Measurements from ENCODE around the gene RUNX3.

The RUNX3 gene

DNA sequence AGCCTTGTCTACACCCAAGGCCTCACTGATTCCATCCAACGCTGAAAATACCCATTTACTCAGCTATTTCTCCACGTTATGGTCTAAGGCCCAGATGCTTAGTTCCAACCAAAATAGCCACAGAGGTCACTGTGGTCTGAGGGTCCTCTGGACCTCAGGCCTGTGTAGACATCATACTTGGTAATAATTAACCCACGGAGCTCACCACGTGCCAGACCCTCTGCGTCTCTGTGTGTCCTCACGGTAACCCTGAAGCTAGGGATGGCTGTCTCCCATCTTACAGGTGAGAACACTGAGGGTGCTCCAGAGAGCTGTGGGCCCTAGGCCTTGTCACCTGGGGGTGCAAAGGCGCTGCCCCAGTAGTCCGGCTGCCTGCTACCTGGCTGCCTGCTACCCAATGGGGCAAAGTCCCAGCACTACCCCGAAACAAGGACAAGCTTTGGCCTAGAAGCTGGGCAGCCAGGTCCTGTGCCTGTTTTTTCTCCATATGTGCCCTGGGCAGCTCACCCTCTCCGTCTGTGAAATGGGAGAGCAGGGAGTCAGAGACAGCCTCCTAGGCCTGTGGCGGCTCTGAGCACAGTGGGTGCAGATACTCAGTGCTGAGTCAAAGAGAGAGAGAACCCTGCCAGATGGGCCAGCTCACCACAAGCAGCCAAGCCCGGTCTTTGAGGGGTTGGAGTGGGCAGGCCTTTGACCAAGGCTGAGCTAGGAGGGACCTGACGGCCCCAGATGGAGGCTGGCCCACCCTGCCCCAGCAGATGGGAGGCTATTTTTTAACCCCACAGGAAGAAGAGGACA is 17.0 kb upstream of the RUNX3 start:
- DNase-seq: no peak

GRCh38 chr1:24945354-24946326 is 15.6 kb upstream of the RUNX3 start:
- DNase-seq: no peak

- no peak for DNase-seq
Observed at GRCh38 chr1:24944318-24944717, 14.2 kb upstream of the RUNX3 start.

- no peak for DNase-seq
Observed at GRCh38 chr1:24942789-24943188, 12.7 kb upstream of the RUNX3 start.

DNA sequence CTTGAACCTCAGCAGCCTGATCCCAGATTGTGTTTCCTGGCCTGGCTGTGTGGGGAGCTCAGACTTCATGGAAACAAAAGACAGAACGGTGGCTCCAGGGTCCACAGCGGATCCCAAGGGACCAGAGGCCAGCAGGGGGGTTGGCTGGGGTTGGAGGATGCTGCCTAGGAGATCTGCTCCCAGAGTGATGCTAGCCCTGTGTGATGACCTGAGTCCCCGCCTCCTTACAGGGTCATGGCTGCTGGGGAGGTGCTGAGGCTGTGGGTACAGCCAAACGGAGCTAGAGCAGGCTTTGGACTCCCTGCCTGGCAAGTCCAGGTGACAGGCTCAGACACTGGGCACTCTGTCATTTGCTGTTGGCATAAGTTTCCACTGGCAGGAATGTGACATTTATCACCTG is 11.5 kb upstream of the RUNX3 start:
- DNase-seq: no peak

- DNase-seq: no peak
Observed at GRCh38 chr1:24940231-24940630, 10.2 kb upstream of the RUNX3 start.

- no peak for DNase-seq
Observed at GRCh38 chr1:24939675-24940193, 9.7 kb upstream of the RUNX3 start.

- no peak for DNase-seq
Observed at GRCh38 chr1:24939040-24939674, 9.1 kb upstream of the RUNX3 start.

GRCh38 chr1:24938276-24938675 is 8.2 kb upstream of the RUNX3 start:
- no peak for DNase-seq

DNA sequence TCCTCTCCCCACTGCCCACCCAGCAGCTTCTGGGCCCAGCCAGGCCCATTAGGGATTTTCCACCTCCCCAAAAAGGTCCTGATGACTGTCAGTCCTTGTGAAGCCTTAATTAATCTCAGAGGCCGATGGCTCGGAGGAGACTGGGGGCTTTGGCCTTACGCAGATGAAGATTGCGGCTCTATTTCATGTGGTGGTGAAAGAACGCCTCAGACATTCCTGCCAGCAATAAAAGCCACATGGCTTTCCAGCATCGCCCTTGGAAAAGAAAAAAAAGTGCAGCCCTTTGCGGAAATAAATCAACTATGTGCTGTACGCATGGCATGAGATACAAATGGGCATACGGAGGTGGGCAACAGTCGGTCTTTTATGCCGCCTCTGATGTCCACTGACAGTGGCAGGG is 6.6 kb upstream of the RUNX3 start:
- no peak for DNase-seq

DNA sequence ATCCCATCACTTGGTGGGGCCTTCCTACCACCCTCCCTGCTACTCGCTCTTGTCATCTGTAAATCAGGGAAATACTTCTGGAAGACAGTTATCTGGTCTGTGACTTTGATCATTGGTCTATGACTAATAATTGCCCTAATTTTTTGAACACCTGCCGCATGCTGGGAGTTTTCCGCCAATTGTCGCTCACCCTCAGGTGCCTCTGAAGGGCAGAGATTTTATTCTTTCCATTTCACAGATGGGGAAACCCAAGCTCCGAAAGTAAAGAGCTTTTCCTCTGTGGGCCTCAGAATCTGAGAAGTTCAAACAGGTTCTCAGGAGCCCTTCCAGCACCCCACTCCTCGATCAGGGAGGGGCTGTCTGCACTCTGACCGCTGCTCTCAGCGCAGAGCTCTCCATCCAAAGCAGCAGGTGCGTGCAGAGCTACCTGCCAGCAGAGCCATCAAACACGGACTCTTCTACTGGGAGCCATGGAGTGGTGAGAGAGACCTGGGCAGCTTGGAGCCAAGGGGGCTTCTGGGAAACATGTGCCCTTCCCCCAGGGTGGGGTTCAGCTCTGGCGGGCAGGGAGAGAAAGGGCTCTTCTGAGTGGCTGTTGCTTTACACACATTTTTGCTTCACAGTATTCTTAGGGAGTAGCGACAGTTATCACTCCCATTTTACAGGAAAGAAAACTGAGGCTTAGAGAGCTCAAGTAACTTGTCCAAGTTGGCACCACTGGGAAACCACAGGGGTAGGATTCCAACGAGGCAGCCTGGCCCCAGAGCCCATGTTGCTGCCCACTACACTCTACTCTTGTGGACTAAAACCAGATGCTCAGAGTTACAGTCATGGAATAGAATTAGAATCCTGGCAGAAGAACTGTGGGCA is 5.8 kb upstream of the RUNX3 start:
- DNase-seq: no peak

GRCh38 chr1:24935196-24935526 is 5.1 kb upstream of the RUNX3 start:
- no peak for DNase-seq

GRCh38 chr1:24934310-24935195 is 4.5 kb upstream of the RUNX3 start:
- DNase-seq: no peak

GRCh38 chr1:24933468-24933867 is 3.4 kb upstream of the RUNX3 start:
- DNase-seq: no peak

DNA sequence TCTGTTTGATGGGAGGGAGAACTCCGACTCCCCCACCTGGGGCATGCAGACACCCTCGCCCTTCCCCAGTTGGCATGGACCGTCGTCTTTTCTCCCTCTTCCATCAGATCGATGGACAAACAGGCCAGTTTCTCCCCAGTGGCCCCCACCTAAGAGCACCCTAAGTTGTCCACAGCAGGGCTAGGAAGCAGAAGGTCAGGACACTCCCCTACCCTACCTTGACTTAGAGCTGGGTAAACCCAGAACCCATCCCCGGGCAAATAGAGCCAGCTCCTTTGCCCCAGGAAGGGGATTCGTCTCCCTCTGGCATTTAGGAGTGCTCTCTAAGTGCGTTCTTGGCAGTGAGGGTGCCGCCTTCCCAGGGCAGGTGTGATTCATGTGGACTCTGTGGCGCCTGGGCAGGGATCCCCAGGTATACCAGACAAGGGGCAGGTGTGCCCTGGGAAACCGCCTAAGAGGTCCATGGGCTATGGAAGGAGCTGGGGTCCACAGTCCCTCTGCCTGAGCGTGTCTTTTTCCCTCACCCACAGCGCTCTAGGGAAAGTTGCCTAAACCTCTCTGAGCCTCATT is 2.7 kb upstream of the RUNX3 start:
- DNase-seq: no peak

- DNase-seq: peak in 3 of 5 donors; percentile 52 to 64 (median 53)
Observed at GRCh38 chr1:24932284-24932683, 2.2 kb upstream of the RUNX3 start.

GRCh38 chr1:24931468-24932231 is 1.6 kb upstream of the RUNX3 start:
- no peak for DNase-seq

GRCh38 chr1:24931146-24931467 is 1.0 kb upstream of the RUNX3 start:
- DNase-seq: no peak

GRCh38 chr1:24929398-24930259 is 447 bp downstream of the RUNX3 start:
- DNase-seq: peak in 3 of 5 donors; percentile 36 to 64 (median 55)
